H1 (cell line): ENCODE measurements around the gene ATP5MC3. TPM values are rescaled to one million over a fixed set of nuclear protein-coding genes. Genes with fewer than 3 reads are reported as not detected.

Experiments used
- CTCF ChIA-PET: fragments of 300-600 bp; sonication (Branson Sonifier 250); formaldehyde crosslinking; loops from one replicate; lab custom pipeline; 2021; ENCODE audit not compliant: partially characterized antibody; lab: Charles Lee
- POLR2A ChIA-PET: fragments of 300-600 bp; sonication (Branson Sonifier 250); formaldehyde crosslinking; loops from one replicate; lab custom pipeline; 2021; ENCODE audit warnings: inconsistent platforms; ENCODE audit not compliant: partially characterized antibody; lab: Charles Lee
- DNase-seq, 2 experiments: peaks; one replicate each; pipeline versions ENCODE4 v3.0.0 to v3.0.0-alpha.2; 2010 to 2022; ENCODE audit warnings: low spot score in 2 of 2, low read depth in 1 of 2, mixed read lengths in 1 of 2
- FAIRE-seq: peaks from 2 replicates; lab custom pipeline; 2011; peaks lifted over from hg19 to GRCh38; lab: Jason Lieb, UNC
- H2AFZ ChIP-seq: 2 replicates; pipeline ENCODE4 v1.8.1; 2012; ENCODE audit warnings: low read length, inconsistent platforms
- H2AK5ac ChIP-seq: 2 replicates; pipeline ENCODE4 v1.6.1; 2013; ENCODE audit warnings: low read depth, low read length
- H2BK120ac ChIP-seq: replicated peaks from 2 replicates; pipeline ENCODE3; 2013; ENCODE audit warnings: low read depth, low read length, inconsistent platforms
- H2BK12ac ChIP-seq: 2 replicates; pipeline ENCODE4 v1.6.1; 2013; ENCODE audit warnings: low read depth, low read length
- H2BK15ac ChIP-seq: 2 replicates; pipeline ENCODE4 v1.6.1; 2013; ENCODE audit warnings: low read length
- H2BK20ac ChIP-seq: 2 replicates; pipeline ENCODE4 v1.6.1; 2013; ENCODE audit warnings: low read length
- H2BK5ac ChIP-seq: 2 replicates; pipeline ENCODE4 v1.6.1; 2013; ENCODE audit warnings: low read depth, low read length
- H3K14ac ChIP-seq: 2 replicates; pipeline ENCODE4 v1.6.1; 2013; ENCODE audit warnings: inconsistent platforms; ENCODE audit not compliant: insufficient read length
- H3K18ac ChIP-seq: 2 replicates; pipeline ENCODE4 v1.6.1; 2013; ENCODE audit warnings: low read length; ENCODE audit errors: extremely low read depth
- H3K23ac ChIP-seq: 2 replicates; pipeline ENCODE4 v1.6.1; 2013; ENCODE audit warnings: inconsistent platforms; ENCODE audit not compliant: insufficient read length
- H3K23me2 ChIP-seq: 2 replicates; pipeline ENCODE4 v1.6.1; 2013; ENCODE audit warnings: low read depth, low read length
- H3K27ac ChIP-seq: 2 replicates; pipeline ENCODE4 v1.6.1; 2011; ENCODE audit warnings: low read depth, low read length, inconsistent platforms
- H3K27me3 ChIP-seq, 4 experiments: replicated peaks in 1 of 4; 1 replicate in 1 of 4; 2 replicates in 3 of 4; pipeline versions ENCODE4 v1.6.1 to v1.8.1; 2011 to 2013; ENCODE audit warnings: low read length in 3 of 4, mild to moderate bottlenecking in 3 of 4, inconsistent platforms in 2 of 4, mixed read lengths in 2 of 4, moderate library complexity in 1 of 4; ENCODE audit not compliant: control insufficient read depth in 3 of 4, insufficient read depth in 3 of 4; ENCODE audit errors: extremely low read depth in 1 of 4
- H3K36me3 ChIP-seq, 4 experiments: 2 replicates each; pipeline versions ENCODE4 v1.6.1 to v1.8.1; 2011 to 2013; ENCODE audit warnings: mild to moderate bottlenecking in 4 of 4, low read length in 3 of 4, moderate library complexity in 2 of 4, control low read depth in 1 of 4, inconsistent platforms in 1 of 4; ENCODE audit not compliant: insufficient read depth in 4 of 4, control insufficient read depth in 2 of 4
- H3K4ac ChIP-seq: replicated peaks from 2 replicates; pipeline ENCODE3; 2013; ENCODE audit warnings: low read length, low read depth, mixed read lengths, inconsistent platforms; ENCODE audit not compliant: insufficient read length
- H3K4me1 ChIP-seq, 4 experiments: replicated peaks in 1 of 4; 1 replicate in 1 of 4; 2 replicates in 3 of 4; pipeline versions ENCODE4 v1.6.1 to v1.8.1; 2011 to 2013; ENCODE audit warnings: low read length in 3 of 4, inconsistent platforms in 2 of 4, mixed read lengths in 1 of 4; ENCODE audit not compliant: insufficient read depth in 4 of 4, control insufficient read depth in 3 of 4
- H3K4me2 ChIP-seq, 2 experiments: 2 replicates each; pipeline versions ENCODE4 v1.6.1 to v1.8.1; 2011 to 2013; ENCODE audit warnings: low read depth in 2 of 2, low read length in 2 of 2, control low read depth in 1 of 2, inconsistent platforms in 1 of 2, mild to moderate bottlenecking in 1 of 2; ENCODE audit not compliant: insufficient read depth in 1 of 2
- H3K4me3 ChIP-seq, 4 experiments: fragments of 200-600, 300-600 bp in 1 of 4; sonication (generic), shearing (Covaris generic), sonication (Bioruptor Twin) in 1 of 4; 2 replicates each; pipeline versions ENCODE4 v1.5.1 to v1.8.1; 2011 to 2016; ENCODE audit warnings: low read length in 4 of 4, low read depth in 3 of 4, control low read depth in 2 of 4, inconsistent platforms in 2 of 4, mild to moderate bottlenecking in 2 of 4, mixed read lengths in 1 of 4, moderate library complexity in 1 of 4; ENCODE audit not compliant: insufficient read depth in 2 of 4; ENCODE audit errors: extremely low read depth in 1 of 4
- H3K56ac ChIP-seq: replicated peaks from 2 replicates; pipeline ENCODE3; 2013; ENCODE audit warnings: low read depth, mild to moderate bottlenecking, mixed read lengths, low read length, inconsistent platforms; ENCODE audit not compliant: insufficient read length
- H3K79me1 ChIP-seq: 2 replicates; pipeline ENCODE4 v1.6.1; 2013; ENCODE audit warnings: low read depth, low read length, control low read depth
- H3K79me2 ChIP-seq, 2 experiments: 2 replicates each; pipeline versions ENCODE4 v1.6.1 to v1.8.1; 2012 to 2013; ENCODE audit warnings: low read length in 2 of 2, mild to moderate bottlenecking in 2 of 2, inconsistent platforms in 1 of 2; ENCODE audit not compliant: insufficient read depth in 2 of 2, control insufficient read depth in 1 of 2
- H3K9ac ChIP-seq, 4 experiments: replicated peaks in 1 of 4; 1 replicate in 1 of 4; 2 replicates in 3 of 4; pipeline versions ENCODE4 v1.6.1 to v1.8.1; 2011 to 2013; ENCODE audit warnings: low read depth in 3 of 4, low read length in 3 of 4, control low read depth in 2 of 4, mild to moderate bottlenecking in 2 of 4, moderate library complexity in 2 of 4, inconsistent platforms in 1 of 4; ENCODE audit errors: extremely low read depth in 1 of 4
- H3K9me3 ChIP-seq, 2 experiments: 2 replicates each; pipeline versions ENCODE4 v1.6.1 to v1.8.1; 2012 to 2013; ENCODE audit warnings: mild to moderate bottlenecking in 2 of 2, moderate library complexity in 2 of 2, control low read depth in 1 of 2, inconsistent platforms in 1 of 2, low read depth in 1 of 2, low read length in 1 of 2, mixed read lengths in 1 of 2; ENCODE audit not compliant: insufficient read depth in 2 of 2
- H4K20me1 ChIP-seq, 2 experiments: replicated peaks in 1 of 2; 2 replicates each; pipeline versions ENCODE3 to v1.8.1; 2011 to 2013; ENCODE audit warnings: inconsistent platforms in 2 of 2, low read length in 2 of 2, mild to moderate bottlenecking in 1 of 2; ENCODE audit not compliant: insufficient read depth in 2 of 2, control insufficient read depth in 1 of 2
- H4K5ac ChIP-seq: 2 replicates; pipeline ENCODE4 v1.6.1; 2013; ENCODE audit warnings: low read length, low read depth, mixed read lengths, inconsistent platforms; ENCODE audit not compliant: insufficient read length
- H4K8ac ChIP-seq: 2 replicates; pipeline ENCODE4 v1.8.0; 2013; ENCODE audit warnings: mild to moderate bottlenecking, moderate library complexity, low read length, inconsistent platforms; ENCODE audit not compliant: insufficient read depth; ENCODE audit errors: extremely low read depth
- H4K91ac ChIP-seq: replicated peaks from 2 replicates; pipeline ENCODE3; 2013; ENCODE audit warnings: low read length, mixed read lengths, inconsistent platforms; ENCODE audit not compliant: insufficient read length
- BRCA1 ChIP-seq: IDR thresholded peaks from 2 replicates; pipeline ENCODE4 v1.6.1; 2012; ENCODE audit warnings: low read depth, low read length, improper control_type of control experiment
- EGR1 ChIP-seq: IDR thresholded peaks from 2 replicates; pipeline ENCODE4 v1.6.1; 2011; ENCODE audit warnings: low read depth, low read length, borderline replicate concordance
- JUN ChIP-seq: IDR thresholded peaks from 2 replicates; pipeline ENCODE4 v1.6.1; 2011; ENCODE audit warnings: low read depth, mild to moderate bottlenecking, improper control_type of control experiment, low read length
- TAF7 ChIP-seq: optimal IDR thresholded peaks from 2 replicates; pipeline ENCODE3; 2011; ENCODE audit warnings: low read depth, mild to moderate bottlenecking, inconsistent platforms, low read length, moderate library complexity, borderline replicate concordance
- TBP ChIP-seq: IDR thresholded peaks from 2 replicates; pipeline ENCODE4 v1.6.1; 2011; ENCODE audit warnings: low read depth, low read length, improper control_type of control experiment
- WGBS, 2 experiments: shearing (Covaris generic) in 1 of 2; methylation state at CpG; one replicate each; pipeline versions ENCODE4 v1.1.6 to v1.1.7; 2013 to 2015; ENCODE audit warnings: low lambda C conversion rate in 2 of 2, mixed read lengths in 2 of 2, inconsistent platforms in 1 of 2, low coverage in 1 of 2, missing lambda C conversion rate in 1 of 2; ENCODE audit not compliant: insufficient replicate concordance in 2 of 2, insufficient coverage in 1 of 2, insufficient read length in 1 of 2; ENCODE audit errors: extremely low coverage in 1 of 2, missing lambda C conversion rate in 1 of 2; 5-methylcytosine and 5-hydroxymethylcytosine counted together
- polyA plus RNA-seq, 7 experiments: library from polyadenylated mRNA; depleted of rRNA in 3 of 7; stranded (reverse) in 5 of 7; unstranded in 2 of 7; fragments of >200 nt in 5 of 7; fragments of 200-250 nt in 2 of 7; gene quantifications; 1 replicate in 5 of 7; 2 replicates in 1 of 7; 4 replicates in 1 of 7; pipeline versions ENCODE4 v1.2.1 to v1.2.3, GENCODE V29; 2011 to 2013; ENCODE audit warnings: missing spikeins in 2 of 7, mixed read lengths in 2 of 7
- total RNA-seq: library from RNA; stranded (reverse); fragmentation: NEBNext Ultra II Directional; extraction: Animal tissue kit (Norgen Biotek cat#: 25700); gene quantifications from 2 replicates; pipeline ENCODE4 v1.2.1, GENCODE V29; 2021

The ATP5MC3 gene
- total and polyA plus RNA-seq, 2 of the 8 experiments (the other 6 are each of a cell fraction or from before 2014, with no cell fraction given) = 320 to 856 TPM

- Histone ChIP-seq H3K56ac (no peak overlapping the region), H3K23me2 (no peaks in the 10 kb centered on the region), H2AFZ (no peak overlapping the region; the same call in 1 of the 2 replicates), H2AK5ac (0 out of 2 replicates have a peak overlapping the region, but pooled peaks have one; percentile 19), H3K14ac (no peak overlapping the region), H2BK15ac (no peak overlapping the region), H3K18ac (no peak overlapping the region; the same call in 1 of the 2 replicates), H3K4me1 (no peaks in the 10 kb centered on the region; a peak in 1 of 7 replicates), H3K27ac (no peak overlapping the region), H3K4ac (peak overlapping the region; percentile 27), H3K4me2 (peak overlapping the region; percentile 89 to 90), H2BK5ac (peak overlapping the region; percentile 68), H2BK20ac (no peak overlapping the region), H4K5ac (no peak overlapping the region), H4K8ac (0 out of 2 replicates have a peak overlapping the region, but pooled peaks have one; percentile 22), H2BK120ac (no peak overlapping the region), H3K9ac (peak overlapping the region; percentile 62 to 90 (median 87)), H3K4me3 (peak overlapping the region; percentile 90 to 98 (median 94)), H4K20me1 (peaks cover 0 to 3% of the 10 kb centered on the region in 2 experiments), H3K27me3 (no peaks in the 10 kb centered on the region), H2BK12ac (no peak overlapping the region), H3K36me3 (peaks cover 8 to 44% (median 26%) of the 10 kb centered on the region in 4 experiments), H3K23ac (no peak overlapping the region), H3K9me3 (no peaks in the 10 kb centered on the region), H3K79me1 (peaks cover 2% of the 10 kb centered on the region; the same call in 1 of the 2 replicates), H3K79me2 (peaks cover 0 to 21% of the 10 kb centered on the region in 2 experiments; a peak in 2 of 4 replicates), H4K91ac (no peak overlapping the region)
- POLR2A ChIA-PET = interaction anchor here (1.5 kb wide), 1 partner anchor 9 kb away, joined by 5 read pairs; no protein-coding TSS in a partner anchor
- CTCF ChIA-PET = interaction anchor here (1.0 to 1.5 kb wide), 2 partner anchors 7 to 20 kb away, joined by 3 read pairs; no protein-coding TSS in a partner anchor
- DNase-seq (no peak), FAIRE-seq (no peak)
- WGBS, 2 experiments = 7% methylated on average over 10 of the region's 10 CpGs; no CpG with 5 or more reads in 1 of the 2 experiments
- TF ChIP-seq BRCA1 (no peak), EGR1 (peak; percentile 35; the same call in 1 of the 2 replicates), TAF7 (no peak), JUN (no peak), TBP (0 out of 2 replicates have a peak, but pooled peaks have one; percentile 9)
Measured at GRCh38 chr2:175180701-175181103, 808 bp downstream of the ATP5MC3 start.
